GM23248 (cell line): ENCODE data around the gene MYO7B. TPM values are rescaled to one million over a fixed set of nuclear protein-coding genes. Genes with fewer than 3 reads are reported as not detected.

Source experiments
- DNase-seq: peaks from one replicate; pipeline ENCODE4 v3.0.0-alpha.2; 2015
- H2AFZ ChIP-seq: fragments of 200-600 bp; sonication (generic); 2 replicates; pipeline ENCODE4 v1.6.1; 2016; ENCODE audit warnings: antibody characterized with exemption
- H3F3A ChIP-seq: fragments of 200-600 bp; sonication (generic); 2 replicates; pipeline ENCODE4 v1.6.1; 2016; ENCODE audit warnings: mild to moderate bottlenecking, antibody characterized with exemption, mixed run types; ENCODE audit not compliant: insufficient read depth
- H3K27ac ChIP-seq: fragments of 200-600 bp; sonication (generic); 2 replicates; pipeline ENCODE4 v1.5.1; 2016; ENCODE audit warnings: mild to moderate bottlenecking
- H3K27me3 ChIP-seq: fragments of 200-600 bp; sonication (generic); replicated peaks from 2 replicates; pipeline ENCODE4 v1.6.1; 2016; ENCODE audit warnings: mild to moderate bottlenecking; ENCODE audit not compliant: insufficient read depth
- H3K36me3 ChIP-seq: fragments of 200-600 bp; sonication (generic); 2 replicates; pipeline ENCODE4 v1.6.1; 2016; ENCODE audit warnings: low read depth, mild to moderate bottlenecking
- H3K4me1 ChIP-seq: fragments of 200-600 bp; sonication (generic); 2 replicates; pipeline ENCODE4 v1.6.1; 2016; ENCODE audit warnings: mild to moderate bottlenecking; ENCODE audit not compliant: insufficient read depth
- H3K4me2 ChIP-seq: fragments of 200-600 bp; sonication (generic); one replicate; pipeline ENCODE4 v1.6.1; 2016; ENCODE audit warnings: mild to moderate bottlenecking; ENCODE audit not compliant: unreplicated experiment
- H3K4me3 ChIP-seq: fragments of 200-600 bp; sonication (generic); 2 replicates; pipeline ENCODE4 v1.5.1; 2016; ENCODE audit warnings: mild to moderate bottlenecking
- H3K79me2 ChIP-seq: fragments of 200-600 bp; sonication (generic); 2 replicates; pipeline ENCODE4 v1.6.1; 2016; ENCODE audit warnings: mild to moderate bottlenecking; ENCODE audit not compliant: insufficient read depth
- H3K9ac ChIP-seq: fragments of 200-600 bp; sonication (generic); 2 replicates; pipeline ENCODE4 v1.6.1; 2016; ENCODE audit warnings: mild to moderate bottlenecking
- H3K9me2 ChIP-seq: fragments of 200-600 bp; sonication (generic); 2 replicates; pipeline ENCODE4 v1.6.1; 2016; ENCODE audit warnings: mixed run types, mild to moderate bottlenecking, moderate library complexity; ENCODE audit not compliant: insufficient read depth
- H3K9me3 ChIP-seq: fragments of 200-600 bp; sonication (generic); one replicate; pipeline ENCODE4 v1.6.1; 2017; ENCODE audit warnings: low read depth
- H4K20me1 ChIP-seq: fragments of 200-600 bp; sonication (generic); 2 replicates; pipeline ENCODE4 v1.6.0; 2016; ENCODE audit not compliant: insufficient read depth
- EZH2 ChIP-seq: fragments of 200-600 bp; sonication (generic); IDR thresholded peaks from 2 replicates; pipeline ENCODE4 v1.6.1; 2018; ENCODE audit warnings: antibody characterized with exemption, mild to moderate bottlenecking; ENCODE audit not compliant: insufficient read depth, poor library complexity, severe bottlenecking
- EZH2phosphoT487 ChIP-seq: fragments of 200-600 bp; sonication (generic); IDR thresholded peaks from 2 replicates; pipeline ENCODE4 v1.6.1; 2018; ENCODE audit warnings: antibody characterized with exemption, moderate library complexity, mild to moderate bottlenecking, low read depth; ENCODE audit not compliant: insufficient read depth
- WGBS, 2 experiments: methylation state at CpG; one replicate each; pipeline ENCODE4 v1.1.6; 2015 to 2017; ENCODE audit warnings: low lambda C conversion rate in 2 of 2, low coverage in 1 of 2; ENCODE audit errors: missing lambda C conversion rate in 2 of 2; 5-methylcytosine and 5-hydroxymethylcytosine counted together
- in situ Hi-C: fragments of 300-500 bp; cut with MboI; formaldehyde crosslinking; loops from 2 replicates; pipeline ENCODE4 v1.15.0; 2020
- polyA plus RNA-seq: library from polyadenylated mRNA; unstranded; fragments of >200 nt; fragmentation: Nextera tagmentation; extraction: Ambion mirVana; gene quantifications from 2 replicates; pipeline ENCODE4 v1.2.1, GENCODE V29; 2016
- total RNA-seq: library from RNA; depleted of rRNA; stranded (reverse); fragments of >200 nt; shearing (Covaris generic); gene quantifications from 2 replicates; pipeline ENCODE4 v1.2.3, GENCODE V29; 2014

Gene MYO7B
- total and polyA plus RNA-seq, 2 experiments from 2014 or later = not detected

- Histone ChIP-seq H3K36me3 (no peaks in the 10 kb centered on the region), H3K79me2 (no peaks in the 10 kb centered on the region), H3K4me1 (peaks cover 47% of the 10 kb centered on the region), H3K4me2 (no peak overlapping the region), H4K20me1 (no peaks in the 10 kb centered on the region), H2AFZ (no peak overlapping the region), H3K4me3 (no peak overlapping the region), H3K27ac (no peak overlapping the region), H3K9ac (no peak overlapping the region), H3K9me2 (no peaks in the 10 kb centered on the region), H3F3A (peaks cover 17% of the 10 kb centered on the region), H3K27me3 (no peaks in the 10 kb centered on the region), H3K9me3 (no peaks in the 10 kb centered on the region)
- TF ChIP-seq EZH2phosphoT487 (no peak), EZH2 (no peak)
- in situ Hi-C loops = no loop called here
- 87 to 88% methylated on average over 5 of the region's 5 CpGs for WGBS, 2 experiments
- DNase-seq = no peak
Measured at GRCh38 chr2:127572841-127573240, 37.4 kb downstream of the MYO7B start.

- no peaks in the 10 kb centered on the region for H3K79me2 ChIP-seq
- H3K36me3 ChIP-seq = no peaks in the 10 kb centered on the region
- in situ Hi-C loops = no loop called here
- H3K9me3 ChIP-seq = no peaks in the 10 kb centered on the region
- H3K4me3 ChIP-seq = no peak overlapping the region
- TF ChIP-seq EZH2phosphoT487 = no peak
- TF ChIP-seq EZH2 = no peak
- peaks cover 44% of the 10 kb centered on the region for H3K4me1 ChIP-seq
- WGBS, 2 experiments = 86% methylated on average over 6 of the region's 6 CpGs
- no peak overlapping the region for H2AFZ ChIP-seq
- no peak overlapping the region for H3K9ac ChIP-seq
- H3K9me2 ChIP-seq = no peaks in the 10 kb centered on the region
- no peaks in the 10 kb centered on the region for H3K27me3 ChIP-seq
- H3K27ac ChIP-seq = no peak overlapping the region
- no peak for DNase-seq
- H4K20me1 ChIP-seq = no peaks in the 10 kb centered on the region
- peaks cover 17% of the 10 kb centered on the region for H3F3A ChIP-seq
- H3K4me2 ChIP-seq = no peak overlapping the region
Measured at GRCh38 chr2:127573298-127573697, 37.8 kb downstream of the MYO7B start.

GRCh38 chr2:127573771-127574170 lies 38.3 kb downstream of the MYO7B start:
- 93% methylated on average over 17 of the region's 17 CpGs for whole genome bisulfite sequencing, 2 experiments
- Histone ChIP-seq H4K20me1 (no peaks in the 10 kb centered on the region), H3K79me2 (no peaks in the 10 kb centered on the region), H3K36me3 (no peaks in the 10 kb centered on the region), H3K4me3 (no peak overlapping the region), H3K4me2 (no peak overlapping the region), H2AFZ (no peak overlapping the region), H3K9ac (no peak overlapping the region), H3K4me1 (peaks cover 39% of the 10 kb centered on the region), H3K9me3 (no peaks in the 10 kb centered on the region), H3F3A (peaks cover 17% of the 10 kb centered on the region), H3K27me3 (no peaks in the 10 kb centered on the region), H3K9me2 (no peaks in the 10 kb centered on the region), H3K27ac (no peak overlapping the region)
- DNase-seq = no peak
- in situ Hi-C loops = no loop called here
- no peak for TF ChIP-seq EZH2
- no peak for TF ChIP-seq EZH2phosphoT487

DNA sequence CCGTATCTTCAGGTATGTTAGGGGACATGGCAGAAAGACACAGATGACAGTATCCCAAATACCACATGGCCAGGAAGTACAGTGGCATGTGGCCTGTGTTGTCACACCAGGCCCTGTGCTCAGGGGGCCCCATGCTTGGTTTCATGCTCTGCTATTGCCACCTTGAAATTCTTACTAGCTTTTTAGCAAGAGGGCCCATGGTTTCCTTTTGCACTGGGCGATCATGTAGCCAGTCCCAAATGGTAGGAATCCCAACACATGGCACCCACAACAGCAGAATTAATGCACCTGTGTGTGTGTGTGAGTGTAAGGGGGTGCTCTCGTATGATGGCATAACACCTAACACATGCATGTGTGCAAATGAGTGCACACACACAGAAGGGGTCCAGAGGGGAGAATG lies 39.2 kb downstream of the MYO7B start:
- Histone ChIP-seq H3K9me2 (no peaks in the 10 kb centered on the region), H3K9ac (no peak overlapping the region), H3K4me2 (no peak overlapping the region), H3K9me3 (no peaks in the 10 kb centered on the region), H3K27ac (no peak overlapping the region), H3K27me3 (no peaks in the 10 kb centered on the region), H3K36me3 (no peaks in the 10 kb centered on the region), H3K4me3 (no peak overlapping the region), H2AFZ (no peak overlapping the region), H3F3A (peaks cover 15% of the 10 kb centered on the region; the same call in 1 of the 2 replicates), H3K79me2 (no peaks in the 10 kb centered on the region), H4K20me1 (no peaks in the 10 kb centered on the region), H3K4me1 (peaks cover 32% of the 10 kb centered on the region)
- in situ Hi-C loops = no loop called here
- no peak for DNase-seq
- TF ChIP-seq EZH2phosphoT487 (no peak), EZH2 (no peak)
- WGBS, 2 experiments = 94 to 97% methylated on average over 3 of the region's 3 CpGs
